Nucleus accumbens (tissue), 56 donors: ENCODE data around the gene SCRN3.
"Not testable (repeated sequence)": the region's sequence is repeated elsewhere in the genome, so short reads cannot be mapped to it uniquely, and the experiment has no call there.

Experiments used
- DNase-seq, 56 donors: peaks; one replicate each; lab custom pipeline; 2025; lab: John Stamatoyannopoulos, UW

SCRN3 gene, protein sequence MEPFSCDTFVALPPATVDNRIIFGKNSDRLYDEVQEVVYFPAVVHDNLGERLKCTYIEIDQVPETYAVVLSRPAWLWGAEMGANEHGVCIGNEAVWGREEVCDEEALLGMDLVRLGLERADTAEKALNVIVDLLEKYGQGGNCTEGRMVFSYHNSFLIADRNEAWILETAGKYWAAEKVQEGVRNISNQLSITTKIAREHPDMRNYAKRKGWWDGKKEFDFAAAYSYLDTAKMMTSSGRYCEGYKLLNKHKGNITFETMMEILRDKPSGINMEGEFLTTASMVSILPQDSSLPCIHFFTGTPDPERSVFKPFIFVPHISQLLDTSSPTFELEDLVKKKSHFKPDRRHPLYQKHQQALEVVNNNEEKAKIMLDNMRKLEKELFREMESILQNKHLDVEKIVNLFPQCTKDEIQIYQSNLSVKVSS

DNA sequence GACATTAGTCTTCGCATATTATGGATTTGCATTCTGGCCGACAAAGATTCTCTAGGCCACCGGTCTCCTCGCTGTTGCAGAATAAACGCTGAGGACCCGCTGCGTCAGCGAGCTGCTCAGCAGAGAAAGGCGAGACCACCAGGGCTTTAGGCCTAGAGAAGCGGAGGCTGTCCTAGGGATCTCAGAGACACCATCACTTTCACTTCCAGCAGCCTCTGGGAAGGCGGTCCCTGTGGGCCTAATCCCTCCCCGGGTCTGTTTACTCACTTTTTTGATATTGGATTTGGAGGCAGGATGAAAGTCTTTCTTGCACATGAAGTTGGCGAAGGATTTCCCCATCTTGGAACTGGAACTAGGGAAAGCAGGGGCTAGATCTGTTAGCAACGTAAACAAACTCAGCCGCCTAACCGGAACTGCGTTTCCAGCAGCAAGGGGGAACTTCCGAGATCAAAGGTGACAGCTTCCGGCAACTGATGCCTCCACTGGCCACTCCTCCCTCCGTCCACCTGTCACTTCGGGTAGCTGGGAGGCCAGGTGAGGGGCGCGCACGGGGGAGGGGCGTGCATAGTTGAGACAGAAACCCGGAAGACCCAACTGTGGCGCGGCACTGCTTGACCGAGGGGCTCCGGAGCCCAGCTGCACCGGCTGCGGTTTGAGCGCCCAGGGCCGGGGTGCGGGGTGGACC is at the start of gene SCRN3:
Gene SCRN3 (plus strand): TSS at position 447 of the 685 bp plus-strand sequence. CDS start 2,554 bp downstream, outside the sequence.
- peak in 55 of 56 donors; percentile 15 to 90 (median 77) for DNase-seq

DNA sequence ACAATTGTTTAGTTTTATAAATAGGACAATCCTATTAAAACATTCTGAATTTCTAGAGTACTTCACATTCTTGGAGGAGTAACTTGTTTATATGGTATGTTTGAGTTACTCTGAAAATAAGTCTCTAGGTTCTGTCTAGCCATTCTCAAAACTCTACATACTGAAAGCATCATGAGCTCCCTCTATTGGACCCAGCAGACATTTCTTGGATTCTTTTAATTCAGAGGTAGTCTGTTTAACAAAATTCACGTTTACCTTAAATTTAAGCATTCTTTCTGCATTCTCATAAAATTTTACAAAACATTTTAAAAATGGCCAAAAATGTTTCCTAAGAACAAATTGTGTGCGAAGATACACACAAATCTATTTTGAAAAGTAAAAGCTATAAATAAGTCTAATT is 45.5 kb upstream of the SCRN3 start:
- no peak for DNase-seq

DNA sequence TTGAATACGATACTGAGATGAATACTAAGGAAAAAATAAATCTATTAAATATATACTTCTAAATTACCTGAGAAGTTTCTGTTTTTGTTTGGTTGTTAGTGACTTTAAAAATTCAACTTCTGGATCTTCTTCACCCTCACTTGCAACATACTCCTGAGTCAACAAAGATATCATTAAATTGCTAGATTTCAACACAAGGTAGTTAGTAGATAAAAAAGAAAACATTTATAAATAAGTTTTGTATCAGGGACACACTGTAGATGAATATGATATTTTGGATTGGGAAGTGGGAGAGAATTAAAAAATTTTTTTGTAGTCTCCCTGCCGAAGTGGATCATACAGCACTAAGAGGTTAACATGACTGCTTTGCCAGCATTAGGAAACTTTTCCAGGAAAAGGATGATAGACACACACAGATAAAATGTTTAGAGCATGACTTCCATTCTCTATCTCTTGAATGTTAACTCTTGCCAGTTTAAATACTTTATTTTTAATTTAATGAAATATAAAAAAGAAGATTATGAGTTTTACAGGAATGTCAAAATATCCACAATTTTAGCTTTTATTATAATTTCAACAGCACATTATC is 44.8 kb upstream of the SCRN3 start:
- DNase-seq, result no peak

GRCh38 chr2:174353004-174353403 is 42.5 kb upstream of the SCRN3 start:
- DNase-seq, result no peak

GRCh38 chr2:174356347-174356746 is 39.2 kb upstream of the SCRN3 start:
- DNase-seq, result no peak

DNA sequence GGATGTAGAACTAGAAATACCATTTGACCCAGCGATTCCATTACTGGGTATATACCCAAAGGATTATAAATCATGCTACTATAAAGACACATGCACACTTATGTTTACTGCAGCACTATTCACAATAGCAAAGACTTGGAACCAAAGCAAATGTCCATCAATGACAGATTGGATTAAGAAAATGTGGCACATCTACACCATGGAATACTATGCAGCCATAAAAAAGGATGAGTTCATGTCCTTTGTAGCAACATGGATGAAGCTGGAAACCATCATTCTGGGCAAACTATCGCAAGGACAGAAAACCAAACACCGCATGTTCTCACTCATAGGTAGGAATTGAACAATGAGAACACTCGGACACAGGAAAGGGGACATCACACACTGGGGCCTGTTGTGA is 35.9 kb upstream of the SCRN3 start:
- DNase-seq, result not testable (repeated sequence)

- DNase-seq, result no peak
Measured at GRCh38 chr2:174362949-174363348, 32.6 kb upstream of the SCRN3 start.

DNA sequence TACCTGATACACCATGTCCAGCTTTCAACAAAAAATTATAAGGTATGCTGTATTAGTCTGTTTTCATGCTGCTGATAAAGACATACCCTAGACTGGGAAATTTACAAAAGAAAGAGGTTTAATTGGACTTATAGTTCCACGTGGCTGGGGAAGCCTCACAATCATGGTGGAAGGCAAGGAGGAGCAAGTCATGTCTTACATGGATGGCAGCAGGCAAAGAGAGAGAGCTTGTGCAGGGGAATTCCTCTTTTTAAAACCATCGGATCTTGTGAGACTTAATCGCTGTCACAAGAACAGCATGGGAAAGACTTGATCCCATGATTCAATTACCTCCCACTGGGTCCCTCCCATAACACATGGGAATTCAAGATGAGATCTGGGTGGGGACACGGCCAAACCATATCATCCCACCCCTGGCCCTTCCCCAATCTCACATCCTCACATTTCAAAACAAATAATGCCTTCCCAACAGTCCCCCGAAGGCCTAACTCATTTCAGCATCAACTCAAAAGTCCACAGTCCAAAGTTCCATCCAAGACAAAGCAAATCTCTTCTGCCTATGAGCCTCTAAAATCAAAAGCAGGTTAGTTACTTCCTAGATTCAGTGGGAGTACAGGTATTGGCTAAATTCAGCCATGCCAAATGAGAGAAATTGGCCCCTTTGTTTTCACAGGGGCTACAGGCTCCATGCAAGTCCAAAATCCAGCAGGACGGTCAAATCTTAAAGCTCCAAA is 31.9 kb upstream of the SCRN3 start:
- DNase-seq, result not testable (repeated sequence)

GRCh38 chr2:174364628-174365027 is 30.9 kb upstream of the SCRN3 start:
- no peak for DNase-seq

- no peak for DNase-seq
Measured at GRCh38 chr2:174365571-174365970, 30.0 kb upstream of the SCRN3 start.

DNA sequence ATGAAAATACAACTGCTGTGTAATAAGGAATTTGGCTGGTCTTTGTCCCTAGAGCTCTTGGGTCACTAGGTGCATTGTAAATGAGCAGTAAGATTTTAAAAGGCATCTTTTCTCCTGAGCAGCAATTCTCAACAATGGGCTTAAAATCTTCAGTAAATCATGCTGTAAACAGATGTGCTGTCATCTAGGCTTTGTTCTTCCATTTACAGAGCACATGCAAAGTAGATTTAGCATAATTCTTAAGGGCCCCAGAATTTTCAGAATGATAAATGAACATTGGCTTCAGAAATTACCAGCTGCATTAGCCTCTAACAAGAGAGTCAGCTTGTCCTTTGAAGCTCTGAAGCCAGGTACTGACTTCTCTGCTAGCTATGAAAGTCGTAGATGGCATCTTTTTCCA is 26.8 kb upstream of the SCRN3 start:
- no peak for DNase-seq

DNA sequence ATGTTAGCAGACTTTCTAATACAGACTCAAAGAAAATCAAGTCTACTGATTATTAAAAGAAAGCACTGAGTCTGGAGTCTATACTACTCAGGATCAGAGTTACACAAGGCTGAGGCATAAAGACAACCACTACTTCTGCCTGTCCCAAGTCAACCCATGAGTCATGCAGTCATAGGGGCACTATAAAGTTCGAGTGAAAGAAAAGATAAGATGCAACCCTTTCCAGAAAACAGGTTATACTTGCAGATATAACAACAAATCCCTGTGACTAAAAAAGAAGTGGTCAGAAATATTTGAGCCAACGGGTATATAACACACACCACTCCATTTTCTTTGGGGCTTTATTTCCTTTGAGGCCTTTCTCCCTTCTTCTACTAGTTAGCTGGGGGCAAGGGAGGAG is 18.6 kb upstream of the SCRN3 start:
- DNase-seq, result no peak

GRCh38 chr2:174383796-174384195 is 11.7 kb upstream of the SCRN3 start:
- no peak for DNase-seq

- DNase-seq, result no peak
Measured at GRCh38 chr2:174385201-174385600, 10.3 kb upstream of the SCRN3 start.

GRCh38 chr2:174388706-174389105 is 6.8 kb upstream of the SCRN3 start:
- not testable (repeated sequence) for DNase-seq

DNA sequence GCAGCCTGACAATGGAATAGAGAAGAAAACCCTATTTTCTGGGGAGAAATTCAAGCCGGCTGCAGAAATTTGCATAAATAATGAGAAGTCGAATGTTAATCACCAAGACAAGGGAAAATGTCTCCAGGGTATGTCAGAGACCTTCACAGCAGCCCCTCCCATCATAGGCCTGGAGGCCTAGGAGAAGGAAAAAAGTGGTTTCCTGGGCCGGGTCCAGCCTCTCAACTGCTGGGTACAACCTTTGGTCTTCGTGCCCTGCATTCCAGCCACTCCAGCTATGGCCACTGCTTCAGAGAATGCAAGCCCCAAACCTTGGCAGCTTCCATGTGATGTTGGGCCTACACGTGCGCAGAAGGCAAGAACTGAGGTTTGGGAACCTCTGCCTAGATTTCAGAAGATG is 6.0 kb upstream of the SCRN3 start:
- DNase-seq, result no peak

- not testable (repeated sequence) for DNase-seq
Measured at GRCh38 chr2:174390303-174390702, 5.2 kb upstream of the SCRN3 start.

DNA sequence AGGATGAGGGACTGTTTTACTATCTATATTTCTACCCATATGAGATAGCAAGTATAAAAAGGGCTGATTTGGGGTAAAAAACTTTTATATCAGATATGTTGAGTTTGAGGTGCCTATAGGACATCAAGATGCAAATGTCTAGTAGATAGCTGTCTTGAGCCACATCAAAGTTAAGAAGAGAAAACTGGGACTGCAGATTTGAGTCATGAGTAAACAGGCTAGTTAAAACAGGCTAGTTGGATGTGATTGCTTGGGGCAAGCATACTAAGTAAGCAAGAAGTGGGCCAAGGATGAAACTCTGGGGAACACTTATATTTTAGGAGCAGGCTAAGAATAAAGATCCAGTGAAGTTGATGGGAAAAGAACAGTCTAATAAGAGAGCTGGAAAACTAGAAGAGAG is 2.8 kb upstream of the SCRN3 start:
- no peak for DNase-seq

GRCh38 chr2:174395969-174396630 is 570 bp downstream of the SCRN3 start:
- DNase-seq, result peak in 8 of 56 donors; percentile 13 to 44 (median 28)

GRCh38 chr2:174397773-174398172 is 2.2 kb downstream of the SCRN3 start:
- no peak for DNase-seq
